Activated naive CD4-positive, alpha-beta T cell (primary cell): Measurements from ENCODE around the gene COL16A1.
A peak's percentile ranks its signal among the peaks of the same experiment; 100 is the strongest.

Experiments used
- DNase-seq, 4 experiments: peaks; one replicate each; lab custom pipeline; 2025; lab: John Stamatoyannopoulos, UW

COL16A1 gene

DNA sequence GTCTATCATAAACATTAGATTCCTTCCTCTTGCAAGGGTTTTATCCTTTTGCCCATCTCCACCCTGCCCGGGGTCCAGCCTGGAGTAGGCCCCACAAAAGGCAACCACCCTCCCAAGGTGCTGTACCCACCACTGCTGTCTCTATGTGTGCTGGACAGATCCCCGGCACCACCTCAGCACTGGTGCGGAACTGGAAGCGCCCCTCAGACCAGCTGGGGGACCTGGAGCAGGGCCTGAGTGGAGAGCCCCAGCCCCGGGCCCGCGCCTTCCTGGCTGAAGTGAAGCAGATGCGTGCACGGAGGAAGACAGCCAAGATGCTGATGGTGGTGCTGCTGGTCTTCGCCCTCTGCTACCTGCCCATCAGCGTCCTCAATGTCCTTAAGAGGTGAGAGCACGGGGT is 80.5 kb downstream of the COL16A1 start:
- DNase-seq, result no peak

DNA sequence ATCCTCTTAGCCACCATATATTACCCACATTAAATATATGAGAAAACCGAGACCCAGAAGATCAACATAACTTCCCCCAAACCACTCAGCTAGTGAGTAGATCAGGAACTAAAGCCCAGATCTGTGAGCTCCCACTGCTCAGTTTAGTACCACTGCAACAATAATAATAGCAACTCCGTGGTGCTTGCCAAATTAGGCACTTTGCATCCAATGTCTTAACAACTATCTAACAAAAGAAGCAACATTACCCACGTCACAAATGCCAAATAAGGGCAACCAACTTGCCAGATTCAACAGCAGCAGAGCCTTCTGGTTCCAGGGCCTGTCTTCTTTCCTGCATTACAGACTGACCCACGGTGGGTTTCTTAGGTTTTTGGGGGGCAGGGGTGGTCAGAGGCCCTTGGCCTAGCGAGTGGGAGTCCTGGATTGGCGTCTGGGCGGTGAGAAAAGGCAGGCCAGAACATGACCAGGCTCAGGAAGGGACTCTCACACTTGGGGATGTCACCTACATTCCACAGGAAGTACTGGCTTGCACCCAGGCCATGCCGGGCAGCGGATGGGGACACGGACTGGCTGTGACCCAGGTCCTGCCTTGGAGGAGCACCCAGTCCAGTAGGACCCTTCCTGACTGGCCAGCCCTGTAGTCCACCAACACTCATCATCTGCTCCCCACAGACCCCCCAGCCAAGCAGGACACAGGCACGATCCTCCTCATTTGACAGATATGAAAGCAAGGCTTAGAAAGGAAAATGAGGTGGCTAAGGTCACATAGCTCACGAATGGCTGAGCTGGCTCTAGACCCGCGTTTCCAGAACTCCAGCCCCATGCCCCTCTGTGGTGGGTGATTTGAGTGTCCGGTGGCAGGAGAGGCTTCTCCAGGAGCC is 81.7 kb downstream of the COL16A1 start:
- no peak for DNase-seq

GRCh38 chr1:31621498-31621820 is 82.4 kb downstream of the COL16A1 start:
- DNase-seq, result no peak

DNA sequence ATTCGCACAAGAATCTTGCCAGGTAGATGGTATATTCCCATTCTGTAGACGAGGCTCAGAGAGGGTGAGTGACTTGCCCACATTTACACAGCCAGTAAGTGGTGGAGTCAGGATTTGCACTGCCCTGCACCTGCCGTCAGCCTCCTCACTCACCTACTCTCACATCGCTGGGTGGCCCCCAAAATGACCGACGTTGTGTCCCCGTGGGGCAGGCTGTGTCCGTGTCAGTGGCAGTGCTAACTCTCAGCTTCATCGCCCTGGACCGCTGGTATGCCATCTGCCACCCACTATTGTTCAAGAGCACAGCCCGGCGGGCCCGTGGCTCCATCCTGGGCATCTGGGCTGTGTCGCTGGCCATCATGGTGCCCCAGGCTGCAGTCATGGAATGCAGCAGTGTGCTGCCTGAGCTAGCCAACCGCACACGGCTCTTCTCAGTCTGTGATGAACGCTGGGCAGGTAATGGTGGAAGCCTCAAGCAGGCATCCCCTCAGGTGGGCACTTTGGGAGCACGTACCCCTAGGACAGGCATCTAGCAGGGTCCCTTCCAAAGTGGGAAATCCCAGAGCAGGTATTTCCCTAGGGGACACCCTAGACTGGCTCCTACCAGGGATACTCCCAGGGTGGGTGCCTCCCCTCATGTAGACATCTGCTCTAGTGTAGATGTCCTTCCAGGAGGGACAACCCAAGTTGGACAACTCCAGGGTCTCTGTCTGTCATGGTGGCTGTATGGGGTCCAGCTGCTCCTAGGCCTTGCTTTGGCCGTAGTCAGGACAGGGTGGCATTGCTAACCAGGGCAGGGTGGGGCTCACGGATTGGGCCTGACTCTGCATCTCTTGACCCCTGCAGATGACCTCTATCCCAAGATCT is 83.0 kb downstream of the COL16A1 start:
- no peak for DNase-seq

- no peak for DNase-seq
Observed at GRCh38 chr1:31618916-31619846, 84.6 kb downstream of the COL16A1 start.

DNA sequence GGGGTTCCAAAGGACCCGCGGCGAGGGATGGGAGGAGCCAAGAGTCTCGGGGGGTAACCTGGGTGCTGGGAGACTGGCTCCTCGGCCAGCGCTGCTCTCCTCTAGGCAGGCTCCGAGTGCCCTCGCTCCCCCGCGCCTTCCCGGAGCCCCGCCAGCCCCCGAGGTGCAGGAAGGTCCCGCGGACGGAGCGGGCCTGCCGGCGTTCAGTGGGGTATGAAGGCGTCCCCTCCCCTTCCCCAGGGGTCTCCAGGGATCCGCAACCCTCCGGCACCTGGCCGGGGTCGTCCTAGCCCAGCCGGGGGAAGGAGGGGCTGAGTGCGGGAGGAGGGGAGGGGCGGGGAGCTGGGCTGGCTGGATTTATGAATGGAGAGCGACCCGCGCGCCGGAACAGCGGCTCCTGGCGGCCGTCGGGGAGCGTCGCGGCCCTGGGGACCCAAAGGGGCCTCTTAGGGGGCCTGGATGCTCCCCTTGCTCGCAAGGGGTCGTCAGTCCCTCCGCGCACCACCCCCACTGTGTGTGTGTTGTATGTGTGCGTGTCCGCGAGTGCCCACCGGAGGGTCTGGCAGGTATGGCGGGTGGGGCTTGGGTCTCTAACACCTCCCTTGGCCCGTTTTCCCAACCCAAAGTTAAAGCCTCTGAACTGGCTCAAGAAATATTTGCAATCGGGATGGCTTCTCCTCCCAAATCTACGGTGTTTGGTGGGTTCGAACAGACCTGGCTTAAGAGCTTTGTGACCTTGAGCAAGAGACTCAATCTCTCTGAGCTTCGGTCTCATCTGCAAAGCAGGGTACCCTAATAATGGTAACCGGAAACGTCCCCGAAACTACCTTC is 85.7 kb downstream of the COL16A1 start:
- DNase-seq, result peak in 1 of 4 experiments; percentile 33

GRCh38 chr1:31617218-31617915 is 86.5 kb downstream of the COL16A1 start, which contains the start of gene HCRTR1:
HCRTR1 (plus strand) TSS chr1:31617689; CDS start chr1:31619193, 1,504 bp downstream.
- DNase-seq, result no peak

DNA sequence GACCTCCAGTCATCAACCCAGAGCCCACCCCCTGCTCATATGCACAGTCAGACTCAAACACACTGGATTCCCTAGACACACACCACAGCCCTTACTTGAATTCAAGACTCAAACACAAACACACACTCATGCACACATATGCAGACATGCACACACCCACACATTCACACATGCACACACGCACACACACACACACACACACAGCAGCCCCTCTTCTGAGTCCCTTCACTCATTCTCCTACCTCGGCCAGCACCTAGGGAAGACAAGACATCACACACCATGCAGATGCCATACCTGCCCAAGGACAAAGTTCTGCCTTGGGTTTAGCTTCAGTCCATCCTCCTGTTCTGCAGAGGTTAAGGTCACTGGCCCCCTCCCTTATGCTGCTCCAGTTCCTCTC is 87.9 kb downstream of the COL16A1 start:
- DNase-seq, result no peak

GRCh38 chr1:31615414-31615813 is 88.4 kb downstream of the COL16A1 start:
- DNase-seq, result no peak

DNA sequence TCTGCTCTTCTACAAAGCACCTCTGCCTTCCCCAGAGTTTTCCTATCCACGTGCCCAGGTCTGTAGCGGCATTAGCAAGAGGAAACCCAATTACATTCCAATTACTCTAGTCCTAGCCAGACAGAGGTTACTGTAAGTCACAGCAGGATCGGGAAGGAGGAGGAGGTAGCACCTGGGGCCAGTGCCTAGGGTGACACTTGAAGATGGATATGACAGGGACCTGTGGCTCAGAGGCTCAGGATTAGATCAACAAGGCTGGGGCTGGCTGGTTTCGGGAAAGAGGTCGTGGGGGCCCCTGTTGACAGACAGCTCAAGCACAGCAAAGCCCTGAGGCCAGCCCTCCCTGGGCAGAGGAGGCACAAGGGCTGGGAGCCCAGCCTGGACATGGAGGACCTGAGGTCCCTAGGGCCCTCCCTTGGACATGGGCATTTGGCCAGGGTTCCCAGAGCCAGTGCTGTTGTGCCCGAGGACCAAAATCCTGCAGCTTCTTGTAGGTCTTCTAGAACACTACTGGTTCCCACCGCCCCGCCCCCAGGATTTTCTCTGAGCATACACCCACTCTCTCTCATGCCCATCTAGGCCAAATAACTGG is 89.3 kb downstream of the COL16A1 start:
- no peak for DNase-seq

DNA sequence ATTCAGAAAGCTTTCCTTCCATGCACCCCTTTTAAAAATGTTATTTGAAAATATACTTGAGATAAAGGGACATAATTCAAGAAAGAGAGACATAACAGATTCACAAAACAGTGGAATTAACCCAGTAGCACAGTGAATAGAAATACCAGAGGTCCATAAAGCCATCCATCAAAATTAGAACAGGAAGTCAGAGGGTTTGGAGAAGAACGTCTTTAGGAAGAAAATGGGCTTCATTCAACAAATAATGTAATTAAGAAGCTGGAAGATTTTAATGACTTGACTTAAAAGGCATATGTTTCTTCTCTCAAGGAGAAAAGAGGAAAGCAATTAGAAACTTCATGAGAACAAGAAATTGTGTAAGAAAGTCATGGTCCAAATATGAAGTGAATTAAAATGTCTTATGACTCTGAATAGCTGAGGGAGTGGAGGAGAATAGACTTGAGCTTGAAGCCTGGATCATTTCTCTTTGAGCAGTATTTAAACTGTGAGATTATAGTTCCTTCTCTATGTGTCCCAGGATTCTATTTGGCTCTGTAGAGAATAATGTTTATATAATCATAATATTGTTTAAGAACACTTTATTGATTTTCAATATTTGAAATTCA is 94.2 kb downstream of the COL16A1 start:
- DNase-seq, result no peak

DNA sequence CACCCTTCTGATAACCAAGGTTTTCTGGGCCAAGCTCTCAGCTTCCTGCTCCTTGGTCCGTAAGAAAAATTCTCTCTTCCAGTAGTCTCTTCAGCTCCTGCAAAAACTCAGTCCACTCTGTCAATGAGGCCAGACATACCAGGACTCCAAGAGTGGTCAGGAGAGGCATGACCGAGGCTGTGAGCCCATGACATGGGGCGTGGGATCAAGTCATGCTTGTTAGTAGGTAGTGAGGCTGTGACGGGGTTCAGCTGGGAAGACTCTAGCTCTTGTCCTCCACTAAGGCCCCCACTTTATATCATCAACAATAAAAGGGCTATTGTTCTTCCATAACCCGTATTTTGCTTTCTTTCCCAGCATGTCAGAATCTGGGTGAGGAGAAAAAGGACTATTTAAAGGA is 96.5 kb downstream of the COL16A1 start:
- DNase-seq, result no peak

- no peak for DNase-seq
Observed at GRCh38 chr1:31605908-31606427, 97.8 kb downstream of the COL16A1 start.
